ENCODE results near the gene NKX2-1.

- TF ChIP-seq CTCF (conservative IDR thresholded peaks at IDR 0.05 in 1 of 2, IDR thresholded peaks at IDR 0.05 in 1 of 2; ENCODE audit: extremely low read depth in 1 of 2, insufficient read depth in 1 of 2, low read depth in 1 of 2, low read length in 2 of 2): peak in 1 of 2 donors; percentile 43
- peak; percentile 98 for TF ChIP-seq EZH2 (IDR thresholded peaks at IDR 0.05; ENCODE audit: borderline replicate concordance, low read length)
Measured at GRCh38 chr14:36520601-36521525, 831 bp upstream of the NKX2-1 start.
